ENCODE data around the gene CERK. TPM values are rescaled to one million over a fixed set of nuclear protein-coding genes. Genes with fewer than 3 reads are reported as not detected.

Gene CERK
- total RNA-seq, 1 donor from 2014 or later = 46.3 TPM

DNA sequence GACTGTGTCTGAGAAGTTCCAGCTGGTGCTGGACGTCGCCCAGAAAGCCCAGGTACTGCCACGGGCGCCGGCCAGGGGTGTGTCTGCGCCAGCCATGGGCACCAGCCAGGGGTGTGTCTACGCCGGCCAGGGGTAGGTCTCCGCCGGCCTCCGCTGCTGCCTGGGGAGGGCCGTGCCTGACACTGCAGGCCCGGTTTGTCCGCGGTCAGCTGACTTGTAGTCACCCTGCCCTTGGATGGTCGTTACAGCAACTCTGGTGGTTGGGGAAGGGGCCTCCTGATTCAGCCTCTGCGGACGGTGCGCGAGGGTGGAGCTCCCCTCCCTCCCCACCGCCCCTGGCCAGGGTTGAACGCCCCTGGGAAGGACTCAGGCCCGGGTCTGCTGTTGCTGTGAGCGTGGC is 69.9 kb downstream of the CERK start:
- Histone ChIP-seq H3K36me3 (ENCODE audit: control insufficient read depth, insufficient read depth, low read length) (no peaks in the 10 kb centered on the region), H3K27me3 (ENCODE audit: control insufficient read depth, insufficient read depth, low read length) (no peaks in the 10 kb centered on the region), H3K4me3 (ENCODE audit: low read depth, low read length) (no peak overlapping the region)
- no peak for DNase-seq (ENCODE audit: low read depth)
- TF ChIP-seq, protein P1, sequence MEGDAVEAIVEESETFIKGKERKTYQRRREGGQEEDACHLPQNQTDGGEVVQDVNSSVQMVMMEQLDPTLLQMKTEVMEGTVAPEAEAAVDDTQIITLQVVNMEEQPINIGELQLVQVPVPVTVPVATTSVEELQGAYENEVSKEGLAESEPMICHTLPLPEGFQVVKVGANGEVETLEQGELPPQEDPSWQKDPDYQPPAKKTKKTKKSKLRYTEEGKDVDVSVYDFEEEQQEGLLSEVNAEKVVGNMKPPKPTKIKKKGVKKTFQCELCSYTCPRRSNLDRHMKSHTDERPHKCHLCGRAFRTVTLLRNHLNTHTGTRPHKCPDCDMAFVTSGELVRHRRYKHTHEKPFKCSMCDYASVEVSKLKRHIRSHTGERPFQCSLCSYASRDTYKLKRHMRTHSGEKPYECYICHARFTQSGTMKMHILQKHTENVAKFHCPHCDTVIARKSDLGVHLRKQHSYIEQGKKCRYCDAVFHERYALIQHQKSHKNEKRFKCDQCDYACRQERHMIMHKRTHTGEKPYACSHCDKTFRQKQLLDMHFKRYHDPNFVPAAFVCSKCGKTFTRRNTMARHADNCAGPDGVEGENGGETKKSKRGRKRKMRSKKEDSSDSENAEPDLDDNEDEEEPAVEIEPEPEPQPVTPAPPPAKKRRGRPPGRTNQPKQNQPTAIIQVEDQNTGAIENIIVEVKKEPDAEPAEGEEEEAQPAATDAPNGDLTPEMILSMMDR (IDR thresholded peaks at IDR 0.05; ENCODE audit: insufficient read depth, low read length, poor library complexity, severe bottlenecking) = no peak

DNA sequence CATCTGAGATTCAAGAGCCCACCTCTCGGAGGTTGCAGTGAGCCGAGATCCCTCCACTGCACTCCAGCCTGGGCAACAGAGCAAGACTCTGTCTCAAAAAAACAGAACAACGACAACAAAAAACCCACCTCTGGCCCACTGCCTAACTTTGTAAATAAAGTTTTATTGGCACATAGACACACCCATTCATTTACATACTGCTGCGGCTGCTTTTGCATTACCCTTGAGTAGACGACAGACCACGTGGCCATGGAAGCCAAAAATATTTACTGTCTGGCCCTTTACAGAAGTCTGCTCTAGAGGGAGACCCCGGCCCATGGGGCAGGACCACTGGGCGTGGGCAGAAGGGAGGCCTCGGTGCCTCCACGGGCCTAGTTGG is 70.8 kb downstream of the CERK start:
- no peaks in the 10 kb centered on the region for H3K27me3 ChIP-seq (ENCODE audit: control insufficient read depth, insufficient read depth, low read length)
- no peak for DNase-seq (ENCODE audit: low read depth)
- TF ChIP-seq, protein P1 (IDR thresholded peaks at IDR 0.05; ENCODE audit: insufficient read depth, low read length, poor library complexity, severe bottlenecking) = no peak
- H3K36me3 ChIP-seq (ENCODE audit: control insufficient read depth, insufficient read depth, low read length) = no peaks in the 10 kb centered on the region
- no peak overlapping the region for H3K4me3 ChIP-seq (ENCODE audit: low read depth, low read length)

DNA sequence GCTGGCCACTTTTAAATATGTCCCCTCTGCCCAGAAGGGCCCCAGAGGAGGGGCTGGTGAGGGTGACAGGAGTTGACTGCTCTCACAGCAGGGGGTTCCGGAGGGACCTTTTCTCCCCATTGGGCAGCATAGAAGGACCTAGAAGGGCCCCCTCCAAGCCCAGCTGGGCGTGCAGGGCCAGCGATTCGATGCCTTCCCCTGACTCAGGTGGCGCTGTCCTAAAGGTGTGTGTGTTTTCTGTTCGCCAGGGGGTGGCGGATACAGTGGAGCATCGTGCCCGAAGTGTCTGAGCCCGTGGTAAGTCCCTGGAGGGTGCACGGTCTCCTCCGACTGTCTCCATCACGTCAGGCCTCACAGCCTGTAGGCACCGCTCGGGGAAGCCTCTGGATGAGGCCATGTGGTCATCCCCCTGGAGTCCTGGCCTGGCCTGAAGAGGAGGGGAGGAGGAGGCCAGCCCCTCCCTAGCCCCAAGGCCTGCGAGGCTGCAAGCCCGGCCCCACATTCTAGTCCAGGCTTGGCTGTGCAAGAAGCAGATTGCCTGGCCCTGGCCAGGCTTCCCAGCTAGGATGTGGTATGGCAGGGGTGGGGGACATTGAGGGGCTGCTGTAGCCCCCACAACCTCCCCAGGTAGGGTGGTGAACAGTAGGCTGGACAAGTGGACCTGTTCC is 71.3 kb downstream of the CERK start:
- no peak for DNase-seq (ENCODE audit: low read depth)
- TF ChIP-seq, protein P1 (IDR thresholded peaks at IDR 0.05; ENCODE audit: insufficient read depth, low read length, poor library complexity, severe bottlenecking) = no peak
- no peaks in the 10 kb centered on the region for H3K27me3 ChIP-seq (ENCODE audit: control insufficient read depth, insufficient read depth, low read length)
- H3K4me3 ChIP-seq (ENCODE audit: low read depth, low read length) = no peak overlapping the region
- no peaks in the 10 kb centered on the region for H3K36me3 ChIP-seq (ENCODE audit: control insufficient read depth, insufficient read depth, low read length)

DNA sequence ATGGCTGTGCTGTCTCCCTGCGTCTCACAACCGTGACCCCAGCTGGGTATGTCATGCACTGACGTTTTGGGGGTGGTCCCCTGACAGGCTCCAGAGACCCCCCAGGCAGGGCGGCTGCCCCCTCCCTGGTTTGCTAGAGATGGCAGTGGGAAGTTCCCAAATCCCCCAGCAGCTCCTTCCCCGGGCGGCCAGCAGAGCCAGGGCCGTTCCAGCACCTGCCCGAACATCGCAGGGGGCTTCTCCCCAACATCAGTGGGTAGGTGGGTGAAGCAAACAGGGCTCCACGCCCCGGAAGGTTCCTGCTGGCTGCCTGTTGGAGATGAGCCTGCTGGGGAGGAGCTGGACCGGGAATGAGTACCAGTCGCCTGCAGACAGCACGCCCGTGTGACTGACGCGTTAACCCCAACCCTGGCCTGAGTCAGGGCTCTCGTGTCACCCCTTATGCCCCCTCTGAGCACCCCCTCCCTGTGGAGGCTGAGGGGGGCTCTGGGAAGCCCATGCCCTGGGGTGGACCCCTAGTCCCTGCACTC is 72.2 kb downstream of the CERK start:
- Histone ChIP-seq H3K4me3 (ENCODE audit: low read depth, low read length) (no peak overlapping the region), H3K27me3 (ENCODE audit: control insufficient read depth, insufficient read depth, low read length) (no peaks in the 10 kb centered on the region), H3K36me3 (ENCODE audit: control insufficient read depth, insufficient read depth, low read length) (no peaks in the 10 kb centered on the region)
- TF ChIP-seq, protein P1 (IDR thresholded peaks at IDR 0.05; ENCODE audit: insufficient read depth, low read length, poor library complexity, severe bottlenecking) = no peak
- DNase-seq (ENCODE audit: low read depth) = no peak

DNA sequence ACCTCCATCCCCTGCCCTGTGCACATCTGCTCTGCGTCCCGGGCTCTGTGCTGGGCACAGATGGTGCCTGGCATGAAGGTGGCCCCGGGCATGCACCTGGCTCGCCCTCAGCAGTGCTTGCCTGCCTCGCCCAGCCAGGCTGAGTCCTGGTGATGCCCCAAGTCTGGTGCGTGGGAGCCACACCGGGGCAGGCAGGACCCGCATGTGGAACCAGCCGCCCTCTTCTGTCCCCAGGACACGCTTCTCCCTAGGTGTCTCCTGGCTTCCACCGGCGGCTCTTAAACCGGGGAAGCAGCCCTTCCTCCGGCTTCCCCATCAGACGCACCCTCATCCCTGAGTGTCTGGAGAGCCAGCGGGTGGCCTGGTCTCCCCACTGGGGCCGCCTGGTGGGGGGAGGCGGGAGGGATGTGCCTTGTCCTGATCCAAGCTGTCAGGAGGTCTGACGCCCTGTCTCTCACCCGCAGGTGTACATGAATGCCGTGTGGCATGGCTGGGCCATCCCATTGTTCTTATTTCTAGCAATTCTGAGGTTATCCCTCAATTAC is 72.8 kb downstream of the CERK start:
- Histone ChIP-seq H3K27me3 (ENCODE audit: control insufficient read depth, insufficient read depth, low read length) (no peaks in the 10 kb centered on the region), H3K36me3 (ENCODE audit: control insufficient read depth, insufficient read depth, low read length) (no peaks in the 10 kb centered on the region), H3K4me3 (ENCODE audit: low read depth, low read length) (no peak overlapping the region)
- TF ChIP-seq, protein P1 (IDR thresholded peaks at IDR 0.05; ENCODE audit: insufficient read depth, low read length, poor library complexity, severe bottlenecking) = no peak
- no peak for DNase-seq (ENCODE audit: low read depth)

Measured in kidney epithelial cell (primary cell).